HG02571 (cell line): ENCODE data around the gene TWIST2.

Experiments used
- ATAC-seq: cut with Tn5 transposase; IDR thresholded peaks from one replicate; pipeline ENCODE4 v1.9.1; 2021; ENCODE audit warnings: mild to moderate bottlenecking, moderate library complexity; ENCODE audit not compliant: unreplicated experiment

The TWIST2 gene

DNA sequence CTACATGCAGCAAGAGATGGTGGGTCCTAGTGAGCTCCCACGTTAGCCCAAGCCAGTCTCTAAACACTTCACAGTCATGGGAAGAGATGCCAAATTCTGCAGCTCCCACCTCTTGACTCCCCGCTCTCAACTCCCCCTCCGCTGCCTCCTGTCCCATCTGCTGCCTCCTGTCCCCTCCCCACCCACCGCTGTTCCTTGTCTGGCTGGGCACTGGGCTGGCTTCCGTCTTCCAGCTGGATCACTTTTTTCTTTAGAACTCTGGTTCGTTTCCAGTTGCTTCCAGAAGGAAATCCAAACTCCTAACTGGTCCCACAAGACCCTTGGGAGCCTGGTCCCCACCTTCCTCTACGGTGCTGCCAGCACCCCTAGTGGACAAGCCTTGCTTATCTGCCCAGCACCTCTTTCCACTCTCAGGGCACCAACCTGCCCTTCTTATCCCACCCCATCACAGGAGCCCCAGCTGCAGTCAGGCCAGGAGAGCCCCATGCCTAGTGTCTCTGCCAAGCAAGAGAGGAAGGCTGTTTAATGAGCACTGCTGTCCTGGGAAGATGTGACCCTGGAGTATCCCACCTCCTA, 12.1 kb upstream of the TWIST2 start:
- no peak for ATAC-seq

DNA sequence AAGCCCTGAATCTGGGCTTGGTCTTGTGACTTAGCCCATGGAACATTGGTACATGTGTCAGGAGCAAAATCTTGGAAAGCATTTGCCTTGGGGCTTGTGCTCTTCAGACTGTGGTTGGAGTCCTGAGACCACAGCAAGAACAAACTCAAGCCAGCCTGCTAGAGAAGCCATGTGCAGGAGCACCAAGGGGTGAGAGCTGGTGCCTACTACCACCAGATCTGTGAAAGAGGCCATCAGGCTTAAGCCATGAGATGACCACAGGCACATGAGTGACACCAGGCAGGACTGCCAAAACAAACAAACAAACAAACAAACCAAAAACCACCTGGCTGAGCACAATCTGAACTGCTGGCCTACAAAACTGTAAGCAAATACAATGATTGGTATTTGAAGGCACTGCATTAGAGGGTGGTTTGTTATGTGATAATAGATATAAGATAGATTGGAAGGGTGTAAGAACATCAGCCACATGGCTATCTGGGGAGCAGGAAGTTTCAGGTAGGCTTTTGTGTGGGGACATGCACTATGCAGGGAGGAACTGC, 9.0 kb upstream of the TWIST2 start:
- no peak for ATAC-seq

DNA sequence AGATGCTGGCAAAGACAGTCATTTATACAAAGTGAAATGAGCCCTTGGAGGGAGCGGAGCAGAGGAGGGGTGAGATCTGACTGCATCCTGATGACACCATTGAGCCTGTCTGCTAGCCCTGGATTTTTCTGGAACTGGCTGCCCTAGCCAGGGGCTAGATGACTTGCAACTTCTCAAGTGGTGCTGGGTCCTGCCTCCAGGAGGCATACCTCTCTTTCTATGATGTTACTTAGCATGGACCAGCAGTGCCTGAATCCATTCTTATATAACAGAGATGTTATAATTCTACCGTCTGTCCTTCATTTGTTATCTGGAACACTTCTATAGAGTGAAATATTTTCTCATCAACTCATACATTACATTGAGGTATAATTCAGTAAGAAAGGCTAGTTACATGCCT, 8.5 kb upstream of the TWIST2 start:
- no peak for ATAC-seq

DNA sequence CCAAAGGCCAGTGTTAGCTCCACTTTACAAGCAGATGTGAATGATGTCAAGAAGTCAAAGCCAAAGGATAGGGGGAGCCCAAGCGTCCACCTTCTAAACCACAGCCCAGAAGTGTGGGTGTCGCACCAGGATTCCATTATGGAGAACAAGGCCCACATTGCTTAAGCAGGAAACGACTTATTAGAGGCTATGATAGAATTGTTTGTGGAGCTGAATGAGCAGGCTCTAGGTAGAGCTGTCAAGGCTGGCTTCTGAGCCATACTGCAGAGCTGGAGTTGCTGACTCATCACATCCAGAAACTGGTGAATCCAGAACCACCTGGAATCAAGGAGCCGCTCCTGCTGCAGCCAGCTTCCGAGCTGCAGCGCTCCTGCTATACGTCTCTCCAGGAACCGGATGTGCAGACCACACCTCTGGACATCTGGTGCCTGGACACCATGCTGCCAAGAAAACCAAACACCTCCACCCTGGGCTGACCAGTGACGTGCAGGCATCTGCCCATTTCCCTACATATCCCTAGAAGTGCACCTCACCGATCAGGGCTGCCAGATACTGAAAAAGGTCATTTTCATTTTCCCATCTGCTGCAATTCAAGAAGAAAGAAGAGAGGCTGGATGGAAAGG, 6.2 kb upstream of the TWIST2 start:
- ATAC-seq: no peak

- ATAC-seq: no peak
These were observed 4.4 kb upstream of the TWIST2 start for GRCh38 chr2:238843476-238843875.

DNA sequence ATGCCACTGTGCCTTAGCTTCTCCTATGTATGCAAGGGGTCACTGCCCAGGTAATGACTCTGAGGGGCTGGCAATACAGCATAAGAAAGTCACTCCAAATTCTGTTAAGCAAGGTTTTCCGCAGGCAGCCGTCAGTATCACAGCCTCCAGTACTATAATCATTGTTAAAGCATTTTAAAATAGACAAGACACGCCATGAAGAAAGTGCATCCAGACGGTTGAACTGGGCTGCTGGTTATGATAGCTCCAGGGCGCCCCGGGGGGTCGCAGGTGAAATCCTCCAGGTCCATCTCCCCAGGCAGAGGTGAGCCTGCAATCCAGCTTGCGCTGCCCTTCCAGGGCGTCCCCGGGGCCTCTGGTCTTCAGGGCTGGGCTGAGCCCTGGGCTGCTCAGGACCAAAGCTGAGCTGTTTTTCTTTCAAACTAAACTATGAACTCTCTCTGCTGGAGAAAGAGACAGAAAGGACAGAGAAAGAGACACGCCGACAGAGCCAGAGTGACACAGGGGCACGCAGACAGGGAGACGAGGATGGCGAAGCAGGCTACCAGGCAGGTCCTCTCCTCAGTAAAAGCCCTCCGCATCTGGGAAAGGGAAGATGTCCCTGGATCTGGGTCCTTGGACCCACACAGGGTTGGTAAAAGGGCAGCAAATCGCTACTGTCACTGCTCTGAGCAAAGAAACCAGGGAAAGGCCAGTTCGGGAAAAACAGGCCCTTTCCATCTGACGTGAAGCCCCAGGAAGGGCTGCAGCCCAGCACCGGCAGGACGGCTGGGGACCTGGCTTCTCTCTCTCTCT, 2.1 kb upstream of the TWIST2 start:
- no peak for ATAC-seq

DNA sequence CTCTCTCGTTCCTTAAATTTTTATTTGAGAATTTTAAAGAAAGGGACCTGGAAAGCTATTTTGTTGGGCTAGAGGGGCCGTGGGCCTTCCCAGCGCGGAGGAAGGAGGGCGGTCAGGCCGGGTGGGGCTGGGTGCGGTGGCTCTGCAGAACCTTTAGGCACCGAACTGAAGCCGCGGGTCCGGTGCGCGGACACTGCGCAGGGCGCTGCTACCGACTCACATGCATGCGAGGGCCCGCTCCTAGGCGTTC, 1.6 kb upstream of the TWIST2 start:
- no peak for ATAC-seq

- no peak for ATAC-seq
These were observed 1.1 kb upstream of the TWIST2 start for GRCh38 chr2:238846628-238847418.

DNA sequence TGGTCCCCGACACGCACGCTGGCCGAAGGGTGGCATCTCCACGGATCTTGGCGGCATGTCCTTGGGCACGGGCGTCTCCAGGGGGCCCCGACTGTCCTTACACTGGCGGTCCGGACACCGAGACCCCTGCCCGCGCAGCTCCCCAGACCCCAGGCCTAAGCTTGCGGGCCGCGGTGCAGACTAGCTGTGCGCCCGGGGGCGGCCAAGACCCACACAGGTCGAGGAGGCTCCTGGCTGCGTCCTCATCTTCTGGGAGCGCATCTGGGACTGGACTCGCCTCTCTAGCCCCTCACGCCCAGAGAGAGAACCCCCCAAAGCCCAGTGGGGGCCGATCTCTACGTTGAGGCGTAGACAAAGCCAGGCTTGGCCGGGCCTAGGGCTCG, 475 bp upstream of the TWIST2 start:
- no peak for ATAC-seq

DNA sequence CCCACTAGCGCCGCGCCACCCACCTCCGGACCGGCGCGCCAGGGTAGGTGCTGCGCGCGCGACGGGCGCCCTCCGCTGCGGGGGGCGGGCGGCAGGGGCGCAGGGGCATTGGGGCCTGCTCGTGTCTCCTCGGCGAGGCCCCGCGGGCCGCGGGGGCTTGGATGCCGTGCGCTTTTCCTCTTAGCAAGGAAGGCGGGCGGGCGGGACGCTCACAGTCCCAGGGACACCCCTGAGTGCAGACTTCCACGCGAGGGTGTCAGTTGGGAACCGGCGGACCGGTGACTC, 748 bp downstream of the TWIST2 start:
- ATAC-seq: no peak

- no peak for ATAC-seq
These were observed 1.3 kb downstream of the TWIST2 start for GRCh38 chr2:238848976-238849853.

DNA sequence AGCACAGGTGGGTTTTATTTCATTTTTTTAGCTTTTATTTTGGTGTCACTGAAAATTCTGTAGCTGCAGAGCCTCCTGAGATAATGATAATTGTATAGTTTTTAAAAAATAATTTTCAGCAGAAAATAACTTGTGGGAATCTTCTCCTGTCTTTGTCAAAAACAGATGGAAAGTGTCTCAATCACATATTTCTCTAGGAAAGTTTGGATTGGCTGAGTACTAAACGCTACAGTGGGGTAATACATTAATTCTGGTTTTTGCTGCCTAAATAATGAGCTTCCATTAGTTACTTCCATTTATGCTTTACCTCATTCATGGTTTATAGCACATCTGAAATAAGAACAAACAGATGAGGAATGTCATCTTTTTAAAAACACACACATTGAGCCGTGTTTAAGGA, 2.2 kb downstream of the TWIST2 start:
- no peak for ATAC-seq

DNA sequence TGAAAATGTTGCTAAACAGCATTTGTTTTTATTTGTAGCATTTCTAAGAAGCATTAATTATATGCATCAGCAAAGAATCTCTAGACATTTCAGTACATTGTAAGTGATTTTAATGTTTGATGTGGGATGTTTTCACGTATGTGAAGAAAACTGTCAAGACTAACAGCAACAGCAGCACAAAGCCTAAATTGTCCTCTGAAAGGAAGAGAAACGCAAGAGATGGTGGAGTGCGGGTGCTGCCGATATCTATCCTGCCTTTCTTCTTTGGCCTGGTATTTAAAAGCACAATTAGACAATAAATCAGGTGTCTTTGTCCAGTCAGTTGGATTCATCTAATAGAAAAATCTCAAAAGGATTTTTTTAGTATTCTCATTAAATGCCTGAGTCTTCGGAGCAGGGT, 3.1 kb downstream of the TWIST2 start:
- ATAC-seq: no peak

- no peak for ATAC-seq
These were observed 3.9 kb downstream of the TWIST2 start for GRCh38 chr2:238851761-238852160.

DNA sequence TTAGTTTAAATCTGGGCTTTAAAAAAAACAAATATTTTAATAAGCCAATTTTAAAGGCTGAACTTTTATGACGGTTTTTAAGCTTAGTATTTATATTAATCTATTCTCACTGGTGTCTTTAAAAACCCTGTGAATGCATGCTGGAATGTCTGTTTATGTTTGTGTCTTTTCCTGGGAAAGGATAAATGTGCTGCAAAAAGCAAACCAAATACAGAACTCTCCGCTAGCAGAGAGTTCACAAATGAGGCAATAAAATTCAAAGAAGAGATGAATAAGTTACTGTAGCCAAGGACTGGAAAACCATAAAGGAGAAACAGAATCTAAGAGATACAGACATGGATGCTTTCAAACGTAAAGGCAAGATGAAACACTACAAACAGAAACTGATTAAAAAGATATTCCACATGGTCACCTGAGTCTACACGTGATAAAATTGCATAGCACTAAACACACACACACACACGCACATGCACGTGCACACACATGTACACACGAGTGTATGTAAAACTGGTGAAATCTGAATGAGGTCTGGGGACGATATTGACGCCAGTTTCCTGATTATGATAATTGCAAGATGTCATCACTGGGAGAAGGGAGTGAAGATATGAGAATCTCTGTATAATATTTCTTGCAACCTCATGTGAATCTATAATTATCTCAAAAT, 4.5 kb downstream of the TWIST2 start:
- ATAC-seq: no peak

- no peak for ATAC-seq
These were observed 5.3 kb downstream of the TWIST2 start for GRCh38 chr2:238853218-238853617.

- no peak for ATAC-seq
These were observed 5.8 kb downstream of the TWIST2 start for GRCh38 chr2:238853721-238854120.

- no peak for ATAC-seq
These were observed 6.4 kb downstream of the TWIST2 start for GRCh38 chr2:238854246-238854645.

DNA sequence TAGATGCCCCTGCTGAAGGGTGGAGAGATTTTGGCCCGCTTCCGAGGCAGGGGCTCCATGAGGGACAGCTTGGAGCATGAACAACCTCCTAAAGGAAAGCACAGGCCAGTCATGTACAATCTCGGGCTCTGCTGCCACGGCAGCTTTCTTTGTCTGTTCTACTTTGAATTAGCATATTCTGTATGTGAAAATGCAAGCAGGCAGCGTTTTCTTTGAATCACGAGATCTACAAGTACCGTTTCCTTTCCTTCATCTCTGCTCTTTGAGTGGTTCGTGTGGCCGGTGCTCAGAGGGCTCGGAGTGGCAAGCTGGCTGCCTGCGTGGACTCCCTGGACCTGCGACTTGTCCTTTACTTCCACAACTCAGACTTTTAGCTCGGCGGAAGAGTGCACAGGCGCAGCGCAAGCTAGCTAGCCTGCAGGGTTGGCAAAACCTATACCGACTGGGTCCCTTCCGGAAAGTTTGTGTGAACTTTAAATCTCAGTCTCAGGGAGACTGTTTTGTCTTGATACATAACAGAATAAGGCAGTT, 6.9 kb downstream of the TWIST2 start:
- no peak for ATAC-seq

- no peak for ATAC-seq
These were observed 7.4 kb downstream of the TWIST2 start for GRCh38 chr2:238855299-238855698.
